ENCODE data around the gene KLRC1. TPM values are rescaled to one million over a fixed set of nuclear protein-coding genes. Genes with fewer than 3 reads are reported as not detected.
"Not testable (repeated sequence)": the region's sequence is repeated elsewhere in the genome, so short reads cannot be mapped to it uniquely, and the experiment has no call there.

The KLRC1 gene
- total RNA-seq, 2 experiments from 2014 or later = not detected

DNA sequence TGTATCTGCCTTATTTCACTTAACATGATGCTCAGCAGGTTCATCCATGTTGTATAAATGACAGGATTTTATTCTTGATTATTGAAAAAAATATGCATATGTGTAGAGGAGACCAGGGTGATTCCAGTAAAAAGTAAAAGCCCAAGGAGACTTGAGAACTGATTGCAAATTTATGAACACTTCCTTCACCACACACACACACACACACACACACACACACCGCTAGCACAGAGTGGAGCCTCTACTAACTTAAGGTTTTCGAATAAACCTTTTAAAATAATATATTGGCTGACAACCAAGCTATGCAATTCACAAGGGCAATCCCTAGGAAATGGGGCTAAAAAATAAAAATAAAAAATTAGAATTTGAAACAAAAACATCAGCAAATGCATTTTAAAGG, 55.0 kb downstream of the KLRC1 start:
- Mint-ChIP-seq H3K9me3 (no peaks in the 10 kb centered on the region), H3K4me1 (ENCODE audit: low read depth) (peaks cover 7% of the 10 kb centered on the region), H3K4me3 (no peak overlapping the region), H3K27me3 (peaks cover 23% of the 10 kb centered on the region), H3K36me3 (ENCODE audit: low read depth) (no peaks in the 10 kb centered on the region), H3K27ac (no peak overlapping the region)
- POLR2A ChIA-PET = no interaction called here
- Histone ChIP-seq H3K9me3 (ENCODE audit: control insufficient read depth in 1 of 2, insufficient read depth in 1 of 2, low read length in 2 of 2) (no peaks in the 10 kb centered on the region), H3K27me3 (ENCODE audit: control insufficient read depth in 1 of 2, insufficient read depth in 2 of 2, low read length in 2 of 2) (peaks cover 0 to 6% of the 10 kb centered on the region in 2 experiments), H3K27ac (ENCODE audit: low read depth in 1 of 2, low read length in 2 of 2) (no peak overlapping the region), H3K4me1 (ENCODE audit: insufficient read depth, low read length) (no peaks in the 10 kb centered on the region), H3K4me3 (ENCODE audit: low read length) (no peak overlapping the region), H3K36me3 (ENCODE audit: insufficient read depth, low read length) (no peaks in the 10 kb centered on the region)
- DNase-seq (no peak), ATAC-seq (ENCODE audit: poor library complexity) (no peak)
- TF ChIP-seq, protein P1, sequence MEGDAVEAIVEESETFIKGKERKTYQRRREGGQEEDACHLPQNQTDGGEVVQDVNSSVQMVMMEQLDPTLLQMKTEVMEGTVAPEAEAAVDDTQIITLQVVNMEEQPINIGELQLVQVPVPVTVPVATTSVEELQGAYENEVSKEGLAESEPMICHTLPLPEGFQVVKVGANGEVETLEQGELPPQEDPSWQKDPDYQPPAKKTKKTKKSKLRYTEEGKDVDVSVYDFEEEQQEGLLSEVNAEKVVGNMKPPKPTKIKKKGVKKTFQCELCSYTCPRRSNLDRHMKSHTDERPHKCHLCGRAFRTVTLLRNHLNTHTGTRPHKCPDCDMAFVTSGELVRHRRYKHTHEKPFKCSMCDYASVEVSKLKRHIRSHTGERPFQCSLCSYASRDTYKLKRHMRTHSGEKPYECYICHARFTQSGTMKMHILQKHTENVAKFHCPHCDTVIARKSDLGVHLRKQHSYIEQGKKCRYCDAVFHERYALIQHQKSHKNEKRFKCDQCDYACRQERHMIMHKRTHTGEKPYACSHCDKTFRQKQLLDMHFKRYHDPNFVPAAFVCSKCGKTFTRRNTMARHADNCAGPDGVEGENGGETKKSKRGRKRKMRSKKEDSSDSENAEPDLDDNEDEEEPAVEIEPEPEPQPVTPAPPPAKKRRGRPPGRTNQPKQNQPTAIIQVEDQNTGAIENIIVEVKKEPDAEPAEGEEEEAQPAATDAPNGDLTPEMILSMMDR (IDR thresholded peaks at IDR 0.05) = no peak
- CTCF ChIA-PET = no interaction called here
- intact Hi-C loops (cut with DNase I, micrococcal nuclease) = loop anchor here in 1 of 2 experiments (10.0 kb wide), 1 partner anchor 63 kb away; no protein-coding TSS in a partner anchor

DNA sequence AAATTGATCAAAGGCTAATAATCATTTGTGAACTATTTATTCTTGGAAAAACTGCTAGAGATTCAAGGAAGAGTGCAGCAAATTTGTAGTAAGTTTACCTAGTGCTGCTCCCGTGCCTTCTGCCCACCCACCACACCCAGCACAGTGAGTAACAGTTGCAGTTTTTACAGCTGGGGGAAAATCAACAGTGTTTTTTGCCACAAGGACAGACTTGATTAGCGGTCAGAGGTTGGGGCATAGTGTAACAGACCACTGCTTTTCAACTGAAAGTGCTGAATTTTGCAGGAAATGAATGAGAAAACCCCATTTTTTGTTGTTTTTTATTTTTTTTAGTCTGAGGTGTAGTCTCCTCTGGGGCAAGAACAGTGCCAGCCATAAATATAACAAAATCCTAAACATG, 55.9 kb downstream of the KLRC1 start:
- Mint-ChIP-seq H3K4me1 (ENCODE audit: low read depth) (peaks cover 7% of the 10 kb centered on the region), H3K27me3 (peaks cover 23% of the 10 kb centered on the region), H3K9me3 (no peaks in the 10 kb centered on the region), H3K4me3 (no peak overlapping the region), H3K36me3 (ENCODE audit: low read depth) (no peaks in the 10 kb centered on the region), H3K27ac (no peak overlapping the region)
- Histone ChIP-seq H3K27ac (ENCODE audit: low read depth in 1 of 2, low read length in 2 of 2) (no peak overlapping the region), H3K9me3 (ENCODE audit: control insufficient read depth in 1 of 2, insufficient read depth in 1 of 2, low read length in 2 of 2) (no peaks in the 10 kb centered on the region), H3K4me3 (ENCODE audit: low read length) (no peak overlapping the region), H3K4me1 (ENCODE audit: insufficient read depth, low read length) (no peaks in the 10 kb centered on the region), H3K27me3 (ENCODE audit: control insufficient read depth in 1 of 2, insufficient read depth in 2 of 2, low read length in 2 of 2) (peaks cover 0 to 6% of the 10 kb centered on the region in 2 experiments), H3K36me3 (ENCODE audit: insufficient read depth, low read length) (no peaks in the 10 kb centered on the region)
- intact Hi-C loops (cut with DNase I, micrococcal nuclease) = loop anchor here in 1 of 2 experiments (10.0 kb wide), 1 partner anchor 62 kb away; no protein-coding TSS in a partner anchor
- CTCF ChIA-PET = no interaction called here
- ATAC-seq (ENCODE audit: poor library complexity) (no peak), DNase-seq (peak in 1 of 14 experiments; percentile 61)
- POLR2A ChIA-PET = no interaction called here
- TF ChIP-seq, protein P1 (IDR thresholded peaks at IDR 0.05) = no peak

DNA sequence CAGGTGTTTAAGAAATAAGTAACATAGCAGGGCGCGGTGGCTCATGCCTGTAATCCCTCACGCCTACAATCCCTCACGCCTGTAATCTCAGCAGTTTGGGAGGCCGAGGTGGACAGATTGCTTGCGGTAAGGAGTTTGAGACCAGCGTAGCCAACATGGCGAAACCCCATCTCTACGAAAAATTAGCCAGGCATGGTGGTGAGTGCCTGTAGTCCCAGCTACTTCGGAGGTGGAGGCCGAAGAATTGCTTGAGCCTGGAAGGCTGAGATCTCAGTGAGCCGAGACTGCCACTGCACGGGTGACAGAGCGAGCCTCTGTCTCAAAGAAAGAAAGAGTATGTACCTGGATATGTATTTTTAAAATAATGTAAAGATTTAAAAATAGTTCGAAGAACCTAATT, 57.0 kb downstream of the KLRC1 start:
- H3K27ac Mint-ChIP-seq; ATAC-seq (ENCODE audit: poor library complexity); H3K36me3 ChIP-seq (ENCODE audit: insufficient read depth, low read length); H3K36me3 Mint-ChIP-seq (ENCODE audit: low read depth); POLR2A ChIA-PET; DNase-seq; H3K4me3 ChIP-seq (ENCODE audit: low read length); H3K4me1 Mint-ChIP-seq (ENCODE audit: low read depth); H3K4me3 Mint-ChIP-seq; H3K27me3 ChIP-seq (ENCODE audit: control insufficient read depth in 1 of 2, insufficient read depth in 2 of 2, low read length in 2 of 2); H3K9me3 Mint-ChIP-seq; H3K9me3 ChIP-seq (ENCODE audit: control insufficient read depth in 1 of 2, insufficient read depth in 1 of 2, low read length in 2 of 2); H3K4me1 ChIP-seq (ENCODE audit: insufficient read depth, low read length); CTCF ChIA-PET; H3K27ac ChIP-seq (ENCODE audit: low read depth in 1 of 2, low read length in 2 of 2): not testable (repeated sequence)
- intact Hi-C loops (cut with DNase I, micrococcal nuclease) = loop anchor here in 1 of 2 experiments (10.0 kb wide), 1 partner anchor 61 kb away; no protein-coding TSS in a partner anchor
- peaks cover 27% of the 10 kb centered on the region for H3K27me3 Mint-ChIP-seq

Other genes starting within 250 kb of the KLRC1 start
- gene GABARAPL1, start 240.5 kb downstream of the KLRC1 start, total RNA-seq = 100 to 1,000 TPM; 267 to 276 TPM
- 1 to 10 TPM in 1 of 2 experiments, under 1 TPM in 1; 0.87 to 1.0 TPM for gene KLRD1, start 145.5 kb downstream of the KLRC1 start, total RNA-seq
- gene KLRK1, start 63.3 kb downstream of the KLRC1 start, total RNA-seq = 1 to 10 TPM in 1 of 2 experiments, under 1 TPM in 1; 0.96 to 1.0 TPM
- not detected for gene KLRC4, start 43.6 kb downstream of the KLRC1 start, total RNA-seq
- gene KLRC3, start 32.8 kb downstream of the KLRC1 start, total RNA-seq = not detected
- under 1 TPM in 1 of 2 experiments, not detected in 1; 0.22 TPM for gene KLRC2, start 17.4 kb downstream of the KLRC1 start, total RNA-seq
- 1 to 10 TPM; 1.1 to 1.2 TPM for gene EIF2S3B, start 52.5 kb upstream of the KLRC1 start, total RNA-seq
- gene MAGOHB, start 160.2 kb upstream of the KLRC1 start, total RNA-seq = 1 to 10 TPM; 7.5 to 7.7 TPM
- not detected for gene STYK1, start 220.7 kb upstream of the KLRC1 start, total RNA-seq